Measurements from ENCODE around the gene TMEM38B.

Gene TMEM38B

GRCh38 chr9:105694190-105694847 is at the start of gene TMEM38B:
Gene TMEM38B (plus strand): TSS chr9:105694541. CDS start chr9:105694661, 120 bp downstream.
- peak; percentile 80 for DNase-seq (ENCODE audit: low read depth)

GRCh38 chr9:105646879-105647594 is 47.3 kb upstream of the TMEM38B start:
- DNase-seq (ENCODE audit: low read depth) = no peak

GRCh38 chr9:105647595-105648349 is 46.6 kb upstream of the TMEM38B start:
- DNase-seq (ENCODE audit: low read depth) = no peak

- DNase-seq (ENCODE audit: low read depth) = no peak
Measured at GRCh38 chr9:105651806-105652205, 42.5 kb upstream of the TMEM38B start.

- peak; percentile 10 for DNase-seq (ENCODE audit: low read depth)
Measured at GRCh38 chr9:105656131-105656921, 38.0 kb upstream of the TMEM38B start.

- DNase-seq (ENCODE audit: low read depth) = no peak
Measured at GRCh38 chr9:105658351-105658750, 36.0 kb upstream of the TMEM38B start.

- no peak for DNase-seq (ENCODE audit: low read depth)
Measured at GRCh38 chr9:105661011-105661410, 33.3 kb upstream of the TMEM38B start.

- DNase-seq (ENCODE audit: low read depth) = no peak
Measured at GRCh38 chr9:105662184-105663104, 31.9 kb upstream of the TMEM38B start, which contains the start of gene TAL2. Gene TAL2 (plus strand): TSS chr9:105662457. CDS start chr9:105662497, 40 bp downstream.

GRCh38 chr9:105663914-105664313 is 30.4 kb upstream of the TMEM38B start:
- DNase-seq (ENCODE audit: low read depth) = no peak

- DNase-seq (ENCODE audit: low read depth) = no peak
Measured at GRCh38 chr9:105667867-105668266, 26.5 kb upstream of the TMEM38B start.

GRCh38 chr9:105670315-105670714 is 24.0 kb upstream of the TMEM38B start:
- no peak for DNase-seq (ENCODE audit: low read depth)

- DNase-seq (ENCODE audit: low read depth) = no peak
Measured at GRCh38 chr9:105670775-105671174, 23.6 kb upstream of the TMEM38B start.

- DNase-seq (ENCODE audit: low read depth) = no peak
Measured at GRCh38 chr9:105672711-105673234, 21.6 kb upstream of the TMEM38B start.

GRCh38 chr9:105673850-105674387 is 20.4 kb upstream of the TMEM38B start:
- DNase-seq (ENCODE audit: low read depth) = no peak

GRCh38 chr9:105676351-105676923 is 17.9 kb upstream of the TMEM38B start:
- DNase-seq (ENCODE audit: low read depth) = no peak

- no peak for DNase-seq (ENCODE audit: low read depth)
Measured at GRCh38 chr9:105678163-105678562, 16.2 kb upstream of the TMEM38B start.

GRCh38 chr9:105678781-105679180 is 15.6 kb upstream of the TMEM38B start:
- DNase-seq (ENCODE audit: low read depth) = no peak

GRCh38 chr9:105679257-105680022 is 14.9 kb upstream of the TMEM38B start:
- DNase-seq (ENCODE audit: low read depth) = no peak

- DNase-seq (ENCODE audit: low read depth) = no peak
Measured at GRCh38 chr9:105681313-105681712, 13.0 kb upstream of the TMEM38B start.
